ENCODE data around the gene TPBGL.

The TPBGL gene

DNA sequence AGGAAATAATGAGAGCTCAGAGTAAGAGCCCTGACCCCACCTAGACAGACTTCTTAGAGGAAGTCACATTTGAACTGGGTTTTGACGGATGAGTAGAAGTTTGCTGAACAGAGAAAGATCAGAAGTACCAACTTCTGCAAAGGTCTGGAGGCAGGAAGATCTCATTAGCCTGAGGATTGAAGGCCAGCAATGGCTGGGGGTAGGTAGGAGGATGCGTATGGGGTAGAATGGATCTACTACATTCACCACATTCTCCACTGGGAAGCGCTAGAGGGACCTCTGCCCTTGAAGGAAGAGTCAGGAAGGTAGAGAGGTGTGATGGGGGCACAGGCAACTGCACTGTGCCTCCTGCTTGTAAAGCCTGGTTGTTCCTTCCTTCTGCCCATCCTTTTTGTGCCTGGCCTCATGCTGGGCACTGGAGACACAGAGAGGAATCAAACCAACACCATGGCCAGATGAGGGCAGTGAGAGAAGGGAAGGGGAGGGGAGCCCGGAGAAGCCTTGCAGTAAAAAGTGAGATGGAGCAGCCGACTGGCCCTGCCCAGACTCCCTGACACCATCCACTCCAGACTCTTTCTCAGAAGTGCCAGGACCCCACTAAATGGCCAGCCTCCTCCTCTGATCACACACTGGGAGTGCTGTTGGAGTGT lies 4.9 kb downstream of the TPBGL start:
- DNase-seq = no peak

DNA sequence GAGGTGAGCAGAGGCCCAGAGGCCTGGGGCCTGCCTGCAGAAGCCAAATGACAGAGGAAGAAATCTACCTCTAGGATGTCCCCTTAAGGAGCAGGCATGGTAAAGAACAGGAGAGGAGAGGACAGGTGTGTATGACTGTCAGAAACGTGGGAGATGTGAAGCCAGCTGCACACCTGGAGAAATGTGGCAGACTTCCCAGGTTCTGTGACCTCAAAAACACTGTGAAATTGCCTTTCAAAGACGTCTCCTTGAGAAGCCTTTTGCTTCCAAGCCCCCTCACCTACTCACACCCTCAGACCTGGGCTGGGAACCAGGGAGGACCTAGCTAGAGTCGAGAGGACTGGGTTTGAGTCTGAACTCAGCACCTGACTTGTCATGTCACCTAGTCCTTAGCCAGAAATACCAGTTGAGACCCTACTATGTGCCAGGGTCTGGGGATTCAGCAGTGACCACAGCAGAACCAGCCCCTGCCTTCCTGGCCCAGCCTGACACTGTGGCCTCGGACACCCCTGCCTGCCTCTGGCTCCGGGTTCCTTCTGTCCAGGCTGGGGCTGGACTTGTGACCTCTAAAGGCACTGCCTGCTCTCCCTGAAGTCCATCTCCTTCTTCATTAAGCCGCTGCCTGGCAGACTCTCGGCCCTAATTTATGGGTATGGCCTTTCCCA lies 5.6 kb downstream of the TPBGL start:
- DNase-seq = no peak

- DNase-seq = no peak
These were observed 6.2 kb downstream of the TPBGL start for GRCh38 chr11:75246671-75247350.

DNA sequence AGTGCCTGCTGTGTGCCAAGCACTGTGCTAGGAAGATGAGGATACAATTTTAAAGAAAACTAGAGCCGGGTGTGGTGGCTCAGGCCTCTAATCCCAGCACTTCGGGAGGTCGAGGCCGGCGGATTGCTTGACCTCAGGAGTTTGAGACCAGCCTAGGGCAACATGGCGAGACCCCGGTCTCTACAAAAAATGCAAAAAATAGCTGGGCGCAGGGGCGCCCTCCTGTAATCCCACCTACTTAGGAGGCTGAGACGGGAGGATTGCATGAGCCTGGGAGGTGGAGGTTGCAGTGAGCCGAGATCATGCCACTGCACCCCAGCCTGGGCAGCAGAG lies 8.3 kb downstream of the TPBGL start:
- DNase-seq = no peak

- DNase-seq = no peak
These were observed 9.1 kb downstream of the TPBGL start for GRCh38 chr11:75249704-75250103.

GRCh38 chr11:75254326-75254725 lies 13.8 kb downstream of the TPBGL start:
- no peak for DNase-seq

GRCh38 chr11:75260396-75261170 lies 20.0 kb downstream of the TPBGL start:
- DNase-seq = peak in 1 of 51 donors; percentile 15

- DNase-seq = no peak
These were observed 21.4 kb downstream of the TPBGL start for GRCh38 chr11:75261902-75262361.

DNA sequence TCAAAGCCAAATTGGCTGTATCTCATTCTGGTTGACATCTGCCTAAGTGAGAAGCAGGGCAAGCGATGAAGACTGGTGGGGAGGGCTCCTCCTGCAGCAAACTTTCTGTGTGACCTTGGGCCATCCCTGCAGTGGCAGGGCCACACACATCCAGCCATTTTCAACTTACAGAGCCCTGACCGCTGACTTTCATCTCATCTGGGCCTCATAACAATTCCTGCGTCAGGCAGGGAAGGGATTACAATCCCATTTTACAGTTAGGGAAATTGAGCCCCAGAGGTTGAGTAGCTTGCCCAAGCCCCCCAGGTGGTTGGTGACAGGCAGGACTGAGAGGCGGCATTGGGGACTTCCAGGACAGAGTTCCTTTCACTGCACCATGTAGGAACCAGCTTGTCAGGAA lies 21.9 kb downstream of the TPBGL start:
- no peak for DNase-seq

DNA sequence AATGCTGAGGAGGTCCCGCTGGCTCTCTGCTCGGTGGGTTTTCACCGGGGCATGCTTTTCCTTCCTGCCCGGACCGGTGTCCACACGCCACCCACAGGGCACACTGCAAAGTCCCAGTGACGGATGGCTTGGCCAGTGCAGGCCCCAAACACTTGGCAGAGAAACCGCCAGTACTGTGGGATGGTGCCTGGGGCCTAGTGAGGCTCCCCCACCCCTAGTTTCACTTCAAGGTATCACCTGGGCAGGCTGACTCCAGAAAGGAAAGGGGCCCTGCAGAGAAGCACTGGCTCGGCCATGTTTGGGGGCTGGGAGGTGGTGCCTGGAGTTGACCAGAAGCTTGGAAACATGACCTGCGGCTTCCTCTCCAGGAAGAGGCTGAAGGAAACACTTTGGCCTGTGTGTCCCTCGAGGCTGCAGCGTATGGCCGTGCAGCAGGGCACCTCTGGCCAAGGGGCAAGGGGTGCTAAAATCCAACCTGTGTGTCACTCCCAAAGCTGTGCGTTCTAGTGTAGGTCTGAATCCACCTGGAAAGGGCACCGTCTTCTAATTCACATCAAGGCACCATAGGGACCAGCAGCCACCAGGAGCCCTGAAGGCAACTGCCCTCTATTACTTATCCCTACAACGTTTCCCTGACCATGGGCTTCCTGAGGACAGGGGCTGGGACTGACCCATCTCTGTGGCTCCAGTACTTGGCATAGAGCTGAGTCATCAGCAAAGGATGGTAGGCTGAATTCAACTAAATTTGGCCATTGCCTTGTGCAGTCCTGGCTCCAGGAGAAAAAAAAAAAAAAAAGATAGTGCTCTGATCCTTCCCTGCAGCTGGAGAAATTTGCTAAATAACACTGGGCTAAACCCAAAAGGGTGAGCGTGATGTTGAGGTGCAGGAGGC lies 22.6 kb downstream of the TPBGL start:
- peak in 1 of 51 donors; percentile 16 for DNase-seq

DNA sequence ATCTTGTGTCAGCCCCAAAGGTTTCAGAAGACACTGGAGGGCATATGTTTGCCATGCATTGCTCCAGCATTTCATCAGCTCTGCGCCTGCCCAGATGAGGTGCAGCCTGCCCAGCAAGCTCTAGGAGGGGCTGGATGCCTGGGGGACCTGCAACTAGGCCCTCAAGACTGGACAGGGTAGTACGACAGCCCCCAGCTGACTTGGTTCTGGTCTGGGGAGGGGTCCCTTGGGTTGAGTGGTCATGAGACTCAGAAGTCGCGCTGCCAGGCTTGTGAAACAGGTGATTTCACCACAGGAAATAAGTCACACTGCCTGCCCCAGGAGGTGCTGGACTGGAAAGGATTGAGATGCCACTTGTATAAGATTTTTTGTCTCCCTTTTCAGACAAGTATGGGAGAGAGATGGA lies 23.4 kb downstream of the TPBGL start:
- DNase-seq = no peak

DNA sequence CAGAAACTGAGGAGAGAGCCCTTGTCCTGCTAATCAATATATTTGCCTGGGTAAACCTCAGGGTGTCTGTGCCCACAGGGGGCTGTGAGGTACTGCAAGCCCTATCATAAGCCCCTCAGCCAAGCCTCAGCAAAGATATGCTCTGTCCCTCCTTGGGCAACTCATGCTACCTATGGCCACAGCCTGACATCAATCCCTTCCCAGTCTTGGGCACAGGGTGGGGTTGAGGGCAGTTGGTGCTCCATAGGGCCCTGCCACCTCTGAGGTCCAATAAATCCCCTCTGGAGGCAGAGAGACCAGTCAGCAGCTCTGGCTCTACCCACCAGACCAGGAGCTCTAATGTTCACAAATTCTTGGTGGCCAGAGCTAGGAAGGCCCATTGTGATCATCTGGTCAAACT lies 23.8 kb downstream of the TPBGL start:
- DNase-seq = no peak

DNA sequence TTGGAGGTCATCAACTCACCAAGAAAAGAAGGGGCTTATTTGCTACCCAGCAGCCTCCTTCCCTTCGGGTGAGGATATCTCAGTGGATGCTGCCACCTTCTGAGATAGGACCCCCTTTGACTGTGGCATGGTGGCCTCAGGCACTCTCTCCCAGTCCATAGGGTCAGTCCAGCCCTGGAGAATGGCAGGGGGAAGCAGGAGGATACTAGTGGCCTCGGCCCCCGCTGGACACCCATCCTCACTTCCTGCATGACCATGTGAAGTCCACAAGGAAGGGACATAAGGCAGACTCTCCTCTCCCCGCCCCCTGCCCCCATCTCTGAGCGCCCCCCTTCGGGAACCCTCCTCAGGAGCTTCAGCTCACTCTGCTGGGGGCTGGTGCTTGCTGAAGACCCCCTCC lies 24.4 kb downstream of the TPBGL start:
- no peak for DNase-seq

DNA sequence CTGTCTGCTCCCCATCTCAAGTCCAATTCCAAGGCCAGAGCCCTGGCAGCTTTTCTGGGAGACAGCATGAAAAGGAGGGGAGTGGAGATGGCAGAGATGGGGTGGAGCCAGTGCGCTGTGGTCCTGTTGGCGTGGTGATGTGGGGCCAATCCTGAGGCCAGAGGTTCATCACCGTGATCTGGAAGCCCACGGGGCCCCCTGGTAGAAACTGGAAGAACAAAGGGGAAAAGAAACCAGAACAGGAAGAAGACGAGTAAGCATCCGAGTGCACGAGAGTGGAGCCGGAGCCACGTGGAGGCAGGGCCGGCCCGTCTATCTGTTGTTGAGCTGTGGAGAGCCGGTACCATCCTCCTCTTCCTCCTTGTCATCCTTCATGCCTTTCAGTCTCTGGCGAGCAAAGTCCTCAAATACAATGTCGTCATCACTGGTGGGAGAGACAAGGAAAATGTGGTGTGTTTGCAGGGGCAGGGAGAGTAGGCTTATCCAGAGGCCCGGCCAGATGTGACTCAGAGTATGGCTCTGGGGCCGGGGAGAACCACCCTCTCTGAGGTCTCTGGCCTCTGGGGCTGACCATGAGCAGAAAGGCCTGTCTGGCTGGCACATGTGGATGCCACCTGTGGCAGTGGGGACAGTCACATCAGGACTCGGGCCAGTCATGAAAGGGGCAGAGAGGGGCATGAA lies 25.4 kb downstream of the TPBGL start:
- DNase-seq = peak in 1 of 51 donors; percentile 19

GRCh38 chr11:75267171-75267970 lies 26.8 kb downstream of the TPBGL start:
- DNase-seq = no peak

DNA sequence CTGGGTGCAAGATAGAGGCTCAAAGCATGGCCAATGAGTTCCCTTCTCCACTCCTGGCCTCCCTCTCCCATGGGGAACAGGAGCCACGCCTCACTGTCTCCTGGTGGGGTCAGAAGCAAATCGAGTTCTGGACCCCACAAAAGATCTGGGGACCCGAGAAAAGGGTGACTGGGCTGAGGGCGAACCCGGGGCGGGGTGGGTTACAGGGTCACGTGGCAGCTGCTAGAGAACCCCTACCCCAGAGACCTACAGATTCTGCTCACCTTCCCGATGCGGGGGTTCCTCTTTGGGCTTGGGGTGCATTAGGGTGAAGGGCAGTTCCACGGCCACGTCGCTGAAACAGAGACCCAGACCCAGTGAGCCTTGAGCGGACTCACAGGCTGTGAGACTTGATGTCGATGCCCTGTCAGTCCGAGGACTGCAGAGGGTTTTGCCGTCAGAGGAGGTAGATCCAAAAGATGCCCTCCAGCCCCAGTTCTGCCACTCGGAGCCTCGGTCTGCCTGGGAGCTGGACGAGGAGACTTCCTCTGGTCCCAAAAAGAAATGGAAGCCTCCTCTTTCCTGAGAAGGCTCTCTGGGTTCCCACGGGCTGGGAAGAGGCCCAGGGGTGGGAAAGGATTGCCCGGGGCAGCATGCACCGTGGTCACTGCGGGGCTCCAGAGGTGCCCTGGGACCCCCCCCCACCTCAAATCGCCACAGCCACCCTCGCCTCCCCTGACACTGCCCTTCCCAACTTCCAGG lies 28.2 kb downstream of the TPBGL start:
- no peak for DNase-seq

DNA sequence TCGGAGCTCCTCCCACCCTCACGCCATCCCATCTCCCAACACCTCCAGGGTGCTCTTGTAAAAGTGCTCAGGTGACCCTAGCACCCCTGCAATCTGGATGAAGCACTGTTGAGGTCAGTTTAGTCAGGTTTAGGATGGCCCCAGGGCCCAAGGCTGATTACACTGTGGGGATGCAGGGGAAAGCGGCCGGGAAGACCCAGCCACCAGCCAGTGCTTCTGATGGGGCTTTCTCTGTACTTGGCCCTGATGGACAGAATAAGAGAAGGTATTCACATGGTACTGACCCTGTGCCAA lies 28.7 kb downstream of the TPBGL start:
- DNase-seq = no peak

GRCh38 chr11:75269896-75270295 lies 29.3 kb downstream of the TPBGL start:
- no peak for DNase-seq

DNA sequence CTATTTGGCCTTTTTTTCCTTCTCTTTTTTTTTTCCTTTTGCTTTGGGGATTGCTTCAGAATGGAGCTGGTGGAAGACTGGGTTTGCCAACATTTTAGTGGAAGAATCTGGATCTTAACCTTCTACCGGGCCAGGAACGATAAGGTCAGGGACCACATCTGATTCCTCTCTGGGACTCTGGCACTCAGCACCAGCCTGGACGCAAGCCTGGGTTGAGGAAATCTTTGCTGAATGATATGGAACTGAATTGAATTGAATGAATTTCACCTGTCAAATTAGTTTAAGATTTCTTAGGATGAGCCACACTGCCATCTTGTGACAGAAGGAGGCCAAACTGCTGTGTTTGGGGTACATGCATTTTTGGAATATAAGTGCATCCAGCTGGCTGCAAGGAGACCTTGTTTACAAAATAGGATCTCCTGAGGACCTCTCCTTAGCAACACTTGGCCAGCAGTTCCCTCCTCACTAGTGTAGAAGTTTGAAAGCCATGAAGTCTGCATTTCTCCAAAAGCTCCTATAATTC lies 30.4 kb downstream of the TPBGL start:
- no peak for DNase-seq
